ENCODE results near the gene C11orf65.

DNA sequence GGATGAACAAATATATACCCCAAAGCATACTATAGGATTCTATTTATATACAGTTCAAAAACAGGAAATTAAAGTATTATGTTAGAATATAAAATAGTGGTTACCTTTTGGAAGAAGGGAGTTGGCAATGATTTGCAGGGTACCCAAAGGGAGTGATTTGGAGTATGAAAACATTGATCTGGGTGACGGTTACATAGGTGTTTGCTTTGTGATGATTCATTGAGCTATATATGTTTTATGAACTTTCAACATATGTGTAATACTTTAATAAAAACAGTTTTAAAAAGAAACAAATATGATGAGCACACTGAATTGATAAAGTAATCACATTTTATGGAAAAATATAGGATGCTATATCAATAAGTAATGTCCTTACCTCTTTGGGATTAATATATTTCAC, 36.0 kb downstream of the C11orf65 start:
- TF ChIP-seq POLR2AphosphoS5 (IDR thresholded peaks at IDR 0.05; ENCODE audit: low read depth, low read length) (no peak), RAD21 (IDR thresholded peaks at IDR 0.05; ENCODE audit: low read depth) (no peak), ZFX (IDR thresholded peaks at IDR 0.05) (no peak), ZNF274 (IDR thresholded peaks at IDR 0.05; ENCODE audit: low read depth, low read length) (no peak), CEBPB (IDR thresholded peaks at IDR 0.05; ENCODE audit: low read depth) (no peak), EZH2phosphoT487 (IDR thresholded peaks at IDR 0.05; ENCODE audit: borderline replicate concordance) (no peak), SRF (IDR thresholded peaks at IDR 0.05; ENCODE audit: low read depth) (no peak)
- TF ChIP-seq, protein P1, sequence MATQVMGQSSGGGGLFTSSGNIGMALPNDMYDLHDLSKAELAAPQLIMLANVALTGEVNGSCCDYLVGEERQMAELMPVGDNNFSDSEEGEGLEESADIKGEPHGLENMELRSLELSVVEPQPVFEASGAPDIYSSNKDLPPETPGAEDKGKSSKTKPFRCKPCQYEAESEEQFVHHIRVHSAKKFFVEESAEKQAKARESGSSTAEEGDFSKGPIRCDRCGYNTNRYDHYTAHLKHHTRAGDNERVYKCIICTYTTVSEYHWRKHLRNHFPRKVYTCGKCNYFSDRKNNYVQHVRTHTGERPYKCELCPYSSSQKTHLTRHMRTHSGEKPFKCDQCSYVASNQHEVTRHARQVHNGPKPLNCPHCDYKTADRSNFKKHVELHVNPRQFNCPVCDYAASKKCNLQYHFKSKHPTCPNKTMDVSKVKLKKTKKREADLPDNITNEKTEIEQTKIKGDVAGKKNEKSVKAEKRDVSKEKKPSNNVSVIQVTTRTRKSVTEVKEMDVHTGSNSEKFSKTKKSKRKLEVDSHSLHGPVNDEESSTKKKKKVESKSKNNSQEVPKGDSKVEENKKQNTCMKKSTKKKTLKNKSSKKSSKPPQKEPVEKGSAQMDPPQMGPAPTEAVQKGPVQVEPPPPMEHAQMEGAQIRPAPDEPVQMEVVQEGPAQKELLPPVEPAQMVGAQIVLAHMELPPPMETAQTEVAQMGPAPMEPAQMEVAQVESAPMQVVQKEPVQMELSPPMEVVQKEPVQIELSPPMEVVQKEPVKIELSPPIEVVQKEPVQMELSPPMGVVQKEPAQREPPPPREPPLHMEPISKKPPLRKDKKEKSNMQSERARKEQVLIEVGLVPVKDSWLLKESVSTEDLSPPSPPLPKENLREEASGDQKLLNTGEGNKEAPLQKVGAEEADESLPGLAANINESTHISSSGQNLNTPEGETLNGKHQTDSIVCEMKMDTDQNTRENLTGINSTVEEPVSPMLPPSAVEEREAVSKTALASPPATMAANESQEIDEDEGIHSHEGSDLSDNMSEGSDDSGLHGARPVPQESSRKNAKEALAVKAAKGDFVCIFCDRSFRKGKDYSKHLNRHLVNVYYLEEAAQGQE (IDR thresholded peaks at IDR 0.05; ENCODE audit: low read depth) = no peak
- TF ChIP-seq, protein P2, sequence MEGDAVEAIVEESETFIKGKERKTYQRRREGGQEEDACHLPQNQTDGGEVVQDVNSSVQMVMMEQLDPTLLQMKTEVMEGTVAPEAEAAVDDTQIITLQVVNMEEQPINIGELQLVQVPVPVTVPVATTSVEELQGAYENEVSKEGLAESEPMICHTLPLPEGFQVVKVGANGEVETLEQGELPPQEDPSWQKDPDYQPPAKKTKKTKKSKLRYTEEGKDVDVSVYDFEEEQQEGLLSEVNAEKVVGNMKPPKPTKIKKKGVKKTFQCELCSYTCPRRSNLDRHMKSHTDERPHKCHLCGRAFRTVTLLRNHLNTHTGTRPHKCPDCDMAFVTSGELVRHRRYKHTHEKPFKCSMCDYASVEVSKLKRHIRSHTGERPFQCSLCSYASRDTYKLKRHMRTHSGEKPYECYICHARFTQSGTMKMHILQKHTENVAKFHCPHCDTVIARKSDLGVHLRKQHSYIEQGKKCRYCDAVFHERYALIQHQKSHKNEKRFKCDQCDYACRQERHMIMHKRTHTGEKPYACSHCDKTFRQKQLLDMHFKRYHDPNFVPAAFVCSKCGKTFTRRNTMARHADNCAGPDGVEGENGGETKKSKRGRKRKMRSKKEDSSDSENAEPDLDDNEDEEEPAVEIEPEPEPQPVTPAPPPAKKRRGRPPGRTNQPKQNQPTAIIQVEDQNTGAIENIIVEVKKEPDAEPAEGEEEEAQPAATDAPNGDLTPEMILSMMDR (IDR thresholded peaks at IDR 0.05 in 2 of 3, conservative IDR thresholded peaks at IDR 0.05 in 1 of 3; ENCODE audit: borderline replicate concordance in 1 of 3, insufficient read depth in 1 of 3, low read depth in 2 of 3, low read length in 2 of 3) = no peak

Measured in HCT116 (cell line).